ENCODE results near the gene OR1A1. TPM values are rescaled to one million over a fixed set of nuclear protein-coding genes. Genes with fewer than 3 reads are reported as not detected.

Gene OR1A1
- total RNA-seq, 1 experiment from 2014 or later = not detected

GRCh38 chr17:3260163-3260562 lies 52.7 kb downstream of the OR1A1 start (continued):
- no peak for TF ChIP-seq REST (IDR thresholded peaks at IDR 0.05; ENCODE audit: low read depth)

DNA sequence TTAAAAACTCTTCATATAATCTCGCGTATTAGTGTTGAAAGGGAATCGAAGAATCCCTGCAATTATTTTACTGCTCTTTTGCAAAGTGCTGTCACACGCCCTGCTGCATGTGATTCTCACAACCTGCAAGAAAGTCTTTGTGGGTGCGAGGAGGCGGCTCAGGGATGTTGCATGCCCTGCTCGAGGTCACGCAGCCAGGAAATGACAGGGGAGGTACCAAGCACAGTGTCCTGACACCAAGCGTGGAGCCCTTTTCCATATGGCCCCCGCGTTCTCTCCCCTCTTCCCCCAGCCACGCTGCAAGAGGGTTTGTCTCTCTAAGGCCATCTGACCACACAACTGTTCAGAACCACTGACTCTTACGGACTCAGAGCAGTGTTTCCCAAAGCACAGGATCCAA lies 53.1 kb downstream of the OR1A1 start:
- TF ChIP-seq POLR2AphosphoS5 (IDR thresholded peaks at IDR 0.05; ENCODE audit: low read depth, low read length) (no peak), CBX3 (IDR thresholded peaks at IDR 0.05; ENCODE audit: low read depth) (no peak), SP1 (IDR thresholded peaks at IDR 0.05; ENCODE audit: low read depth) (no peak), EZH2 (IDR thresholded peaks at IDR 0.05) (no peak)
- BruUV-seq (replicated peaks) = no TSS peak
- H3K27ac ChIP-seq (ENCODE audit: low read depth, low read length) = no peak overlapping the region
- no peaks in the 10 kb centered on the region for H3K79me2 ChIP-seq (ENCODE audit: insufficient read depth, low read length)
- H3K9me3 ChIP-seq (ENCODE audit: control insufficient read depth in 1 of 2, insufficient read depth in 1 of 2, low read depth in 1 of 2, low read length in 2 of 2) = no peaks in the 10 kb centered on the region
- no peak overlapping the region for H2AFZ ChIP-seq (ENCODE audit: low read depth, low read length, poor library complexity, severe bottlenecking)
- H3K9me2 ChIP-seq (ENCODE audit: insufficient read depth) = no peaks in the 10 kb centered on the region
- ChIA-PET CTCF (no interaction called here), POLR2A (no interaction called here), RAD21 (ENCODE audit: low non-redundant PET in 1 of 2, low total read pairs in 2 of 2, uncharacterized antibody in 2 of 2, unreplicated experiment in 2 of 2) (no interaction called here)
- H4K20me1 ChIP-seq (ENCODE audit: insufficient read depth) = no peaks in the 10 kb centered on the region
- H3K4me2 ChIP-seq (ENCODE audit: low read length) = no peak overlapping the region
- no peaks in the 10 kb centered on the region for H3K4me1 ChIP-seq (ENCODE audit: control insufficient read depth in 1 of 2, insufficient read depth in 2 of 2, low read length in 2 of 2)
- no peaks in the 10 kb centered on the region for H3K36me3 ChIP-seq (ENCODE audit: control insufficient read depth in 1 of 2, insufficient read depth in 2 of 2, low read length in 2 of 2)
- DNase-seq (ENCODE audit: low read depth, low spot score) = no peak
- H3K4me3 ChIP-seq (replicated peaks in 1 of 2; ENCODE audit: low read depth in 1 of 2, low read length in 2 of 2) = no peak overlapping the region
- no peak overlapping the region for H3K9ac ChIP-seq (ENCODE audit: low read length)
- H3K27me3 ChIP-seq (ENCODE audit: insufficient read depth, low read length) = peaks cover 32% of the 10 kb centered on the region
- ATAC-seq = no peak
- intact Hi-C loops (cut with micrococcal nuclease) = no loop called here

Other genes starting within 250 kb of the OR1A1 start
- not detected for gene OR1D5, start 144.1 kb upstream of the OR1A1 start, total RNA-seq (2021; ENCODE audit: unreplicated experiment)
- gene OR1D2, start 103.2 kb upstream of the OR1A1 start, total RNA-seq (2021; ENCODE audit: unreplicated experiment) = not detected
- gene OR1G1, start 80.1 kb upstream of the OR1A1 start, total RNA-seq (2021; ENCODE audit: unreplicated experiment) = not detected
- not detected for gene OR1A2, start 10.1 kb upstream of the OR1A1 start, total RNA-seq (2021; ENCODE audit: unreplicated experiment)
- gene OR3A1, start 90.7 kb downstream of the OR1A1 start, total RNA-seq (2021; ENCODE audit: unreplicated experiment) = not detected
- not detected for gene OR3A2, start 178.6 kb downstream of the OR1A1 start, total RNA-seq (2021; ENCODE audit: unreplicated experiment)
- not detected for gene OR1E1, start 190.7 kb downstream of the OR1A1 start, total RNA-seq (2021; ENCODE audit: unreplicated experiment)
- not detected for gene OR3A3, start 203.7 kb downstream of the OR1A1 start, total RNA-seq (2021; ENCODE audit: unreplicated experiment)
- gene OR1E2, start 226.2 kb downstream of the OR1A1 start, total RNA-seq (2021; ENCODE audit: unreplicated experiment) = not detected

Measured in HCT116 (cell line).